ENCODE results near the gene PHACTR1.

- TF ChIP-seq CTCF (conservative IDR thresholded peaks at IDR 0.05; ENCODE audit: low read depth, low read length) (no peak), EZH2 (IDR thresholded peaks at IDR 0.05; ENCODE audit: borderline replicate concordance, low read depth, low read length, poor library complexity, severe bottlenecking) (no peak)
Measured at GRCh38 chr6:13203145-13203544, 486.6 kb downstream of the PHACTR1 start.
